Measurements from ENCODE around the gene BTBD7. TPM values are rescaled to one million over a fixed set of nuclear protein-coding genes. Genes with fewer than 3 reads are reported as not detected.

BTBD7 gene
- polyA plus RNA-seq, 1 experiment, result 24.4 TPM

DNA sequence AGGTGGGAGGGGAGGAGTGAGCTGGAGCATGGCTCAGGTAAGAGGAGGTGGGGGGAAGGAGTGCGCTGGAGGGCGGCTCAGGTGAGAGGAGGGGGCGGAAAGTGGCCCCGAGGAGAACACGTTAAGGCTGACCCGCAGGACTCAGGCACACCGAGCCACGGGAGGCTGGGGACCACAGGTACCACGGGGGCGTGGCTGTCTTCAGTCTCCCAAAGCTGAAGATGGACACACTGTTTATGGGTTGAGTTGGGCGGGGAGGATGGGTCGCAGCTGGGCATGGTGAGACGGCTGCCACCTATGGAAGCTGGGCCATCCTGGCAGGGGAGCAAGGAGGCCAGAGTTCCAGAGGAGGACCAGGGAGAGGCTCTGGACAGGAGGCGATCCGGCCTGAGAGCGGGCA, 102.3 kb downstream of the BTBD7 start:
- no peak for DNase-seq (ENCODE audit: low read depth, low spot score)
- TF ChIP-seq, protein P1, sequence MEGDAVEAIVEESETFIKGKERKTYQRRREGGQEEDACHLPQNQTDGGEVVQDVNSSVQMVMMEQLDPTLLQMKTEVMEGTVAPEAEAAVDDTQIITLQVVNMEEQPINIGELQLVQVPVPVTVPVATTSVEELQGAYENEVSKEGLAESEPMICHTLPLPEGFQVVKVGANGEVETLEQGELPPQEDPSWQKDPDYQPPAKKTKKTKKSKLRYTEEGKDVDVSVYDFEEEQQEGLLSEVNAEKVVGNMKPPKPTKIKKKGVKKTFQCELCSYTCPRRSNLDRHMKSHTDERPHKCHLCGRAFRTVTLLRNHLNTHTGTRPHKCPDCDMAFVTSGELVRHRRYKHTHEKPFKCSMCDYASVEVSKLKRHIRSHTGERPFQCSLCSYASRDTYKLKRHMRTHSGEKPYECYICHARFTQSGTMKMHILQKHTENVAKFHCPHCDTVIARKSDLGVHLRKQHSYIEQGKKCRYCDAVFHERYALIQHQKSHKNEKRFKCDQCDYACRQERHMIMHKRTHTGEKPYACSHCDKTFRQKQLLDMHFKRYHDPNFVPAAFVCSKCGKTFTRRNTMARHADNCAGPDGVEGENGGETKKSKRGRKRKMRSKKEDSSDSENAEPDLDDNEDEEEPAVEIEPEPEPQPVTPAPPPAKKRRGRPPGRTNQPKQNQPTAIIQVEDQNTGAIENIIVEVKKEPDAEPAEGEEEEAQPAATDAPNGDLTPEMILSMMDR (IDR thresholded peaks at IDR 0.05; ENCODE audit: low read depth, low read length), result no peak
- Histone ChIP-seq H3K27me3 (ENCODE audit: control insufficient read depth, insufficient read depth, low read length) (no peaks in the 10 kb centered on the region), H3K4me3 (ENCODE audit: low read depth, low read length) (no peak overlapping the region), H3K9me3 (ENCODE audit: control insufficient read depth, insufficient read depth, low read length) (no peaks in the 10 kb centered on the region; the same call in 1 of the 2 replicates), H3K27ac (ENCODE audit: low read depth, low read length) (no peak overlapping the region)
- ChIA-PET POLR2A (interaction anchor here (2.0 kb wide), 1 partner anchor 10 kb away, joined by 4 read pairs; no protein-coding TSS in a partner anchor), CTCF (interaction anchor here (1.9 kb wide), 1 partner anchor 12 kb away, joined by 5 read pairs; no protein-coding TSS in a partner anchor)

GRCh38 chr14:93228550-93228949, 104.3 kb downstream of the BTBD7 start:
- H3K27ac ChIP-seq (ENCODE audit: low read depth, low read length), result no peak overlapping the region
- TF ChIP-seq, protein P1 (IDR thresholded peaks at IDR 0.05; ENCODE audit: low read depth, low read length), result no peak

GRCh38 chr14:93223565-93223964, 109.3 kb downstream of the BTBD7 start:
- Histone ChIP-seq H3K4me3 (ENCODE audit: low read depth, low read length) (no peak overlapping the region), H3K27ac (ENCODE audit: low read depth, low read length) (no peak overlapping the region), H3K9me3 (ENCODE audit: control insufficient read depth, insufficient read depth, low read length) (no peaks in the 10 kb centered on the region), H3K27me3 (ENCODE audit: control insufficient read depth, insufficient read depth, low read length) (no peaks in the 10 kb centered on the region)
- TF ChIP-seq, protein P1 (IDR thresholded peaks at IDR 0.05; ENCODE audit: low read depth, low read length), result no peak
- CTCF ChIA-PET, result no interaction called here
- POLR2A ChIA-PET, result no interaction called here
- no peak for DNase-seq (ENCODE audit: low read depth, low spot score)

More at GRCh38 chr14:93228550-93228949, 104.3 kb downstream of the BTBD7 start:
- H3K27me3 ChIP-seq (ENCODE audit: control insufficient read depth, insufficient read depth, low read length), result no peaks in the 10 kb centered on the region
- DNase-seq (ENCODE audit: low read depth, low spot score), result no peak
- CTCF ChIA-PET, result interaction anchor here (0.5 to 1.9 kb wide), 2 partner anchors 10 to 21 kb away, joined by 4 to 5 read pairs; partner anchors contain the start of gene UBR7
- POLR2A ChIA-PET, result no interaction called here
- H3K4me3 ChIP-seq (ENCODE audit: low read depth, low read length), result no peak overlapping the region
- H3K9me3 ChIP-seq (ENCODE audit: control insufficient read depth, insufficient read depth, low read length), result no peaks in the 10 kb centered on the region; the same call in 1 of the 2 replicates

- Histone ChIP-seq H3K27me3 (ENCODE audit: control insufficient read depth, insufficient read depth, low read length) (no peaks in the 10 kb centered on the region), H3K9me3 (ENCODE audit: control insufficient read depth, insufficient read depth, low read length) (no peaks in the 10 kb centered on the region), H3K4me3 (ENCODE audit: low read depth, low read length) (no peak overlapping the region), H3K27ac (ENCODE audit: low read depth, low read length) (no peak overlapping the region)
- no peak for DNase-seq (ENCODE audit: low read depth, low spot score)
- POLR2A ChIA-PET, result no interaction called here
- TF ChIP-seq, protein P1 (IDR thresholded peaks at IDR 0.05; ENCODE audit: low read depth, low read length), result no peak
- CTCF ChIA-PET, result interaction anchor here (0.6 to 3.5 kb wide), 3 partner anchors 16 to 319 kb away, joined by 3 to 23 read pairs (median 6); no protein-coding TSS in a partner anchor
Measured at GRCh38 chr14:93220509-93220908, 112.3 kb downstream of the BTBD7 start.

DNA sequence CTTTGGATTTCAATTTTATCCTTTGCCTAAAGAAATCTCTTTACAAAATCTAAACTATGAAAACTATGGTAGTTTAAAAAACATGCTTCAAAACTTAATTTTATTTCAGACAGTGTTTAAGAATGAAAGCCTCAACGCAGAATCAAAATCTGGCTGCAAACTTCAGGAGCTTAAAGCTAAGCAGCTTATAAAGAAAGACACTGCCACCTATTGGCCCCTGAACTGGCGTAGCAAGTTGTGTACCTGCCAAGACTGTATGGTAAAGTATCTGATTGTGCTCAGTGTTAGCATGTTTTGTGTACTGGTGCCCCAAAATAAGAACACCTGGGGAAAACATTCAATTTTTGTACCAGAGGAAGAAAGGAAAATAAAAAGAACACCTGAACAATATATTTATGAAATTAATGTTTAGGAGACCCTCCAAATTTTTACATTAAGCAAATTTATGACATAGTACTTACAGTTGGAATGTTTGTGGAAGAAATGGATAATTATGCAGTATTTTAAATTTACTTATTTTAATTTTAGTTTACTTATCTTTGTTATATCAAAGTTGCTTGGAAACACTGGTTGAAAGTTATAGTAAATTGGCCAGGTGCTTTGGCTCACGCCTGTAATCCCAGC, 113.6 kb downstream of the BTBD7 start:
- Histone ChIP-seq H3K9me3 (ENCODE audit: control insufficient read depth, insufficient read depth, low read length) (no peaks in the 10 kb centered on the region), H3K4me3 (ENCODE audit: low read depth, low read length) (no peak overlapping the region), H3K27ac (ENCODE audit: low read depth, low read length) (no peak overlapping the region), H3K27me3 (ENCODE audit: control insufficient read depth, insufficient read depth, low read length) (no peaks in the 10 kb centered on the region)
- POLR2A ChIA-PET, result interaction anchor here (1.0 kb wide), 1 partner anchor 34 kb away, joined by 3 read pairs; the partner anchor contains the start of genes LYSET and MOAP1
- DNase-seq (ENCODE audit: low read depth, low spot score), result no peak
- TF ChIP-seq, protein P1 (IDR thresholded peaks at IDR 0.05; ENCODE audit: low read depth, low read length), result peak; percentile 68
- CTCF ChIA-PET, result interaction anchor here (0.6 to 3.5 kb wide), 9 partner anchors 9 to 324 kb away, joined by 3 to 23 read pairs (median 3); no protein-coding TSS in a partner anchor

All from AG04450 (cell line).